Measurements from ENCODE around the gene LTBP2.

GRCh38 chr14:74505831-74506230 lies 106.2 kb downstream of the LTBP2 start:
- TF ChIP-seq POLR2A (IDR thresholded peaks at IDR 0.05; ENCODE audit: low read length) (no peak), GATA1 (IDR thresholded peaks at IDR 0.05; ENCODE audit: low read depth, low read length) (no peak)
